ENCODE measurements around the gene HPSE. TPM values are rescaled to one million over a fixed set of nuclear protein-coding genes. Genes with fewer than 3 reads are reported as not detected.

The HPSE gene
- total RNA-seq, 1 donor: 0.27 TPM

- H3K4me3 ChIP-seq (ENCODE audit: low read depth, low read length): no peak overlapping the region
- peak; percentile 52 for TF ChIP-seq CTCF (IDR thresholded peaks at IDR 0.05; ENCODE audit: insufficient read depth, low read length)
- DNase-seq (ENCODE audit: low read depth): peak; percentile 38
Measured at GRCh38 chr4:83252782-83253405, 81.8 kb downstream of the HPSE start.

- DNase-seq (ENCODE audit: low read depth): no peak
- no peak for TF ChIP-seq CTCF (IDR thresholded peaks at IDR 0.05; ENCODE audit: insufficient read depth, low read length)
- no peak overlapping the region for H3K4me3 ChIP-seq (ENCODE audit: low read depth, low read length)
Measured at GRCh38 chr4:83251447-83251830, 83.2 kb downstream of the HPSE start.

GRCh38 chr4:83250687-83251446 lies 83.8 kb downstream of the HPSE start:
- no peak overlapping the region for H3K4me3 ChIP-seq (ENCODE audit: low read depth, low read length)
- no peak for TF ChIP-seq CTCF (IDR thresholded peaks at IDR 0.05; ENCODE audit: insufficient read depth, low read length)
- no peak for DNase-seq (ENCODE audit: low read depth)

- TF ChIP-seq CTCF (IDR thresholded peaks at IDR 0.05; ENCODE audit: insufficient read depth, low read length): no peak
- no peak for DNase-seq (ENCODE audit: low read depth)
- no peak overlapping the region for H3K4me3 ChIP-seq (ENCODE audit: low read depth, low read length)
Measured at GRCh38 chr4:83248486-83248885, 86.2 kb downstream of the HPSE start.

- no peak for TF ChIP-seq CTCF (IDR thresholded peaks at IDR 0.05; ENCODE audit: insufficient read depth, low read length)
- DNase-seq (ENCODE audit: low read depth): no peak
- H3K4me3 ChIP-seq (ENCODE audit: low read depth, low read length): no peak overlapping the region
Measured at GRCh38 chr4:83247415-83248357, 87.0 kb downstream of the HPSE start.

Small RNA genes within 50 kb of the gene (small RNA-seq; reads per million reads assigned to genes)
- not detected for gene AC114781.5

Other genes starting within 250 kb of the HPSE start
- 0.36 and 1.1 TPM in 2 replicates for gene PLAC8, start 220.1 kb downstream of the HPSE start, total RNA-seq (ENCODE audit: low replicate concordance)
- 7.4 and 16.1 TPM in 2 replicates for gene COQ2, start 50.0 kb downstream of the HPSE start, total RNA-seq (ENCODE audit: low replicate concordance)
- gene HELQ, start 121.0 kb upstream of the HPSE start, total RNA-seq (ENCODE audit: low replicate concordance): 18.0 and 44.8 TPM in 2 replicates
- gene MRPS18C, start 121.2 kb upstream of the HPSE start, total RNA-seq (ENCODE audit: low replicate concordance): 8.7 and 26.1 TPM in 2 replicates
- 14.8 and 27.3 TPM in 2 replicates for gene ABRAXAS1, start 150.3 kb upstream of the HPSE start, total RNA-seq (ENCODE audit: low replicate concordance)
- gene GPAT3, start 201.3 kb upstream of the HPSE start, total RNA-seq (ENCODE audit: low replicate concordance): 10.7 and 15.2 TPM in 2 replicates

Data from fibroblast of the aortic adventitia (primary cell).